ENCODE results near the gene FAHD1.
"Not testable (repeated sequence)": the region's sequence is repeated elsewhere in the genome, so short reads cannot be mapped to it uniquely, and the experiment has no call there.

Gene FAHD1

DNA sequence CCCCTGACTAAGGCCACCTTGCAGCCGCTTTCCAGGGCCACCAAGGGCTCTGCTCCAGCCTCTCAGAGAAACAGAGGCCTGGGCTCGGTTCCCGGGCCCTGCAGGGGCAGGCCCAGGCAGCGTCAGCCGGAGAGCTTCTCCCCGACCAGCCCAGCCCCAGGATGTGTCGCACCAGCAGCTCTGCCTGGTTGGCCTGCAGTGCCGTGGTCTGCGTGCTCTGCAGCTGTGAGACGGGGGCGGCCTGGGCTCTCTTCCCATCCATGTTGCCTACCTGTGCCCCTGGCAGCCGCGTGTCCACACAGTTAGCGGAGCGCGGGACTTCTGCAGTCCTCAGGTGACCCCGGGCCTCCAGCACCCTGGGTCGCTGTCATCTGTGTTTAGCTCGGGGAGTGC is 38.3 kb upstream of the FAHD1 start:
- no peak for DNase-seq (ENCODE audit: low read depth in 2 of 2, low spot score in 1 of 2)

DNA sequence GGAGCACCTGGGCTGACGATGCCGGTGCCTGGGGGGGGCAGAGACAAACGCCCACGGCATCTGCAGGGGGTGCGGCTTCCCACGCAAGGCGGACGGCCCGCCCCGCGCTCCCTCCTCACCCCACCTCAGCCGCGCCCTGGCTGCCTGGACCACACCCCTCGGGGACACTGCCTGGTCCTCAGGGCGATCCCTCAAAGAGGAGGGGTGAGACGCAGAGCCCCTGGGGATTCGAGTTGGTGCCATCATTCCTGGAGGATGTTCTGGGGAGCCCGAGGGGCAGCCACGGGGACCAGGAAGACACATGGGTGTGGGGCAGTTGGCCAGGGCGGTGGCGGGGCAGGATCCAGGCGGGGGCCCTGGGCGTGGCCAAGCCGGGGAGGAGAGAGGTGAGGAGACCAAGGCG is 37.4 kb upstream of the FAHD1 start:
- no peak for DNase-seq (ENCODE audit: low read depth in 2 of 2, low spot score in 1 of 2)

DNA sequence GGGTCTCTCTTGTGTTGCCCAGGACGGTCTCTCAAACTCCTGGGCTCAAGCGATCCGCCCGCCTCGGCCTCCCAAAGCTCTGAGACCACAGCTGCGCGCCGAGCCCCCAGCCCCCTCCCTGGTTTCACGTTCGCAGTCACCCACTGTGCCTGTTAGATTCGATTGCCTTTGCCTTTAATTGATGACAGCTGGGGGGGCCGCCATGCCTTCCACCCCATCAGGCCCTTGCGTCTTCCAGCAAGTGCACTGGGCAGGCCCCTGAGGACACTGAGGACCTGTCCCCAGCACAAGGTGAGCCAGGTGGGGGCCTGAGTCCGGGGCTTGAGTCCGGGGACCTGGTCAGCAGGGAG is 36.8 kb upstream of the FAHD1 start:
- no peak for DNase-seq (ENCODE audit: low read depth in 2 of 2, low spot score in 1 of 2)

DNA sequence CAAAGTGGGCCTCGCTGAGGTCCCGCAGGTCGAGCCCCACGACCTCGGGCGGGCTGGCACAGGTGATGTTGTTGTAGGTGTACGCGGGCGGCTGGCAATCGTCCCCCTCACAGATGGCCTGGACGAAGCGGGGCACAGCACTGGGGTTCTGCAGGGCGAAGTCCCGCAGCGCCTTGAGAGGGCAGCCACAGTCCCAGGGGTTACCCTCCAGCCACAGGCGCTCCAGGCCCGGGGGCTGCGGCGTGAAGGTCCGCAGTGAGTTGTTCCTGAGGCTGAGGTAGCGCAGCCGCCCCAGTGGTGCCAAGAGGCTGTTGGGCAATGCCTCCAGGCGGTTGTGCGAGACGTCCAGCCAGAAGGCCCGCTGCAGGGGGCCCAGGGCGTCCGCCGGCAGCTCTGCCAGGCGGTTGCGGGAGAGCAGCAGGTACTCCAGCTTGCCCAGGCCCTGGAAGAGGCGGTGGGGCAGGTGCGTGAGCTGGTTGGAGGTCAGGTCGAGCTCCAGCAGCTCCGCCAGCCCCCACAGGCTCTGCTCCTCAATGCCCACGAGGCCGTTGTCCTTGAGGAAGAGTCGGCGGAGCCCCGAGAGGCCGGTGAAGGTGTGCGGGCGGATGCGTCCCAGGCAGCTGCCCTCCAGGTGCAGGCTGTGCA is 36.3 kb upstream of the FAHD1 start:
- no peak for DNase-seq (ENCODE audit: low read depth in 2 of 2, low spot score in 1 of 2)

DNA sequence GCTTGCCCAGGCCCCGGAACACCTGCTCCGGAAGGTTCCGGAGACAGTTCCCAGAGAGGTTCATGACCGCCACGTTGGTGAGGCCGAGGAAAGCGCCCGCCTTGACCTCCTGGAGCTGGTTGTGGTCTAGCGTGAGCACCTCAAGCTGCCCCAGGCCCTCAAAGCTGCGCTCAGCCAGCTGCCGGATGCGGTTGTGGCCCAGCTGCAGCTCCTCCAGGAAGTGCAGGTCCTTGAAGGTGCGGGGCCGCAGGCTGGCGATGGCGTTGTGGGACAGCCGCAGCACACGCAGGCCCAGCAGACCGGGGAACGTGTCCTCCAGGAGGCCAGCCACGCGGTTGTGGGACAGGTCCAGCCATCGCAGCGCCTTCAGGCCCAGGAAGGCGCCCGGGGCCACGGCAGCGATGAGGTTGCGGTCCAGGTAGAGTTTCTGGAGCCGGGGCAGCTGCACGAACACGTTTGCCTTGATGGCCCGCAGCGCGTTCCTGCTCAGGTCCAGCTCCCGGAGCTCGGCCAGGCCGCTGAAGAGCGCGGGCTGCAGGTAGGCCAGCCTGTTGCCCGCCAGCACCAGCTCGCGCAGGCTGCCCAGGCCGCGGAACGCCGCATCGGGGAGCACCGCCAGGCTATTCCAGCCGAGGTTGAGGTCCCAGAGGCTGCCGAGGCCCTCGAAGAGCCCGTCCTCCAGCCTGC is 35.6 kb upstream of the FAHD1 start:
- DNase-seq (ENCODE audit: low read depth in 2 of 2, low spot score in 1 of 2): no peak

DNA sequence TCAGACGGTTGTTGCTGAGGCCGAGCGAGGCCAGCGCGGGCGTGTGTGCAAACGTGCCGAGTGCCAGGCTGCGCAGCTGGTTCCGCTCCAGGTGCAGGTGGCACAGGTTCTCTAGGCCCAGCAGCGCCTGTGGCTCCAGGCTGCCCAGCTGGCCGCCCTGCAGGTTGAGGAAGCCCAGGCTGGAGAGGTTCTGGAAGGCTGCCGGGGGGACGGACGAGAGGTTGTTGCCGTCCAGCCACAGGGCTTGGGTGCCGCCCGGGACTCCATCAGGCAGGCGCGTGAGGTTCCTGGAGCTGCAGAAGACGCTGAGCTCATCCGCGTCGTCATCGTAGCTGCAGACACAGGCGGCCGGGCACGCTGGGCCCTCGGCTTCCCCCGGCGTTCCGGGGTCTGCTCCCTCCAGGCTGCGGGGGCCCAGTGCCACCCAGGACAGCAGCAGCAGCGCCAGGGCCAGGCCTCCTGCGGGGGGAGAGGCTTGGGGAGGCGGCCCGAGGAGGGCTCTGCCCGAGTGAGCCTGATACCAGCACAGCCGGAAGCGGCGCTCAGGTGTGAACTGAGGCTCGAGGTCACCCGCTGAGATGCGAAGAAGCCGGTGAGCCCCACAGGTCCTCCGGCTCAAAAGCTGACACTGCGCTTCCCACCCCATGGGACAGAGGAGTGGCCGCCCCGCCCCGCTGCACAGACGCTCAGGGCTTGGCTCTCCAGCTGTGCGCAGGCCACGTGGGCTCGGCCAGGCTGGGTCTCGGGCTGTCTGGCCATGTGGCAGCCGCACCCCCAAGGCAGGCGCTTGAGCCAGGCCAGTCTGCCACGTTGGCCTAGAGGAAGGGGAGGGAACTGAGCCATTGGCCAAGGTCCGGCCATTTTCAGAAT is 34.8 kb upstream of the FAHD1 start:
- no peak for DNase-seq (ENCODE audit: low read depth in 2 of 2, low spot score in 1 of 2)

DNA sequence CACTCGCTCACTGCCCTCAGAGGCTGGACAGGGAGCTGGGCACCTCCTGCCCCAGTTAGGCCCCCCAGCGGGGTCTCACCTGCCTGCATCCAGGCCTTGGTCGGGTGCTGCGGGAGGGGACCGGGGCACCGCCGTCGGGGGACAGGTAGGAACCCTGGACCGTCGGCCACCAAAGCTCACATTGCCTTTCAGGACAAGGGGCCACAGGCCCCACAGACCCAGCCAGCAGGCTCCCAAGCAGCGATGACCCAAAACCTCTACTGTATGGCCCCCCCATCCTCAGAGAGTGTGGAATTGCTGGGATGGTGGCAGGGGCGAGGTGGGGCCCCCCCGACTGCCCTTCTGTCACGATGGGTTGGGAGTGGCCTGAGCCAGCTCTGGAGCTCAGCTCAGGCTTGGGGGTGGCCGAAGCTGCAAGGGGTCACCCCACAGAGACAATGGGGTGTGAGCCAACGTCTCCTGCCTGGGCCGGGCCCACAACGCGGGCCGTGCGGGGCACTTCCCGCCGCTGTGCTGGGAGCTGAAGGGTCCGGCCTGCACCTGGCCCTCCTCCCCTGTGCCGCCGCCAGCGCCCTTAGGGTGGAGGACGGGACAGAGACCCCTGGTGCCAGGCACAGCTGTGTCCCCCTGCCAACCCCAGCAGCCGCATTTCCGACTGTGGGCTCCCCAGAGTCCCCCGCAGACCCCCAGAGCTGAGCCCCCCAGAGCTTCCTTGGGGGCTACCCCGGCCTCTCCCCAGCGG is 34.0 kb upstream of the FAHD1 start:
- no peak for DNase-seq (ENCODE audit: low read depth in 2 of 2, low spot score in 1 of 2)

DNA sequence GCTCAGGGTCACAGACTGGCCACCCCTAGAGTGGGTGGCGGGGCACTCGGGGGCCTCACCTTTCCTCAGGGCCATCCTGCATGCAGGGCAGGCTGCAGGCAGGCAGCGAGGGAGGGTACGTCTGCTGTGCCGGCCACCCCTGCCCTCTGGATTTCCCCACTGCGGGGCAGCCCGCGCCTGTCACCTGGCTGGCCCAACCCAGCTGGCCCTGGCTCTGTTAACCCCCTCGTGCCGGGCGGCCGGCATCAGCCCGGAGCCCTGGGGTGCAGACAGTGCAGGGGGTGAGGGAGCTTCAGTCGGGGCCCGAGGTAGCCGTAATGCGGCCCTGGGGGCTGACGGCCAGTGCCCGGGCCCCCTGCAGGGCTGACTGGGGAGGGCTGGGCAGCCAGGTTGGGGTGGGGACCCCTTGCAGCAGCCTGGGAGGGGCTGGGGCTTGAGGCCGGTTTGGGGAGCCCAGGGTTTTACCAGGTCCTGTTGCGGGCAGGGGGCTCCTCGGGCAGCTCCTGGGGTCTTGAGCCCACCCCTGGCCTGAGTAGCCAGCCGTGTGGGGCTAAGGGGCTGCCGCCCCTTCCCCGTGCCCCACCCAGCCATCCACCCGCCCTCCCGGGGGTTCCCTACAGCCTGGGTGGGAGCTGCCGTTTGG is 33.3 kb upstream of the FAHD1 start, which contains the start of gene IGFALS:
TSS of gene IGFALS (minus strand) at position 128 of the 643 bp plus-strand sequence. CDS start at position 75, 53 bp downstream.
- DNase-seq (ENCODE audit: low read depth in 2 of 2, low spot score in 1 of 2): no peak

DNA sequence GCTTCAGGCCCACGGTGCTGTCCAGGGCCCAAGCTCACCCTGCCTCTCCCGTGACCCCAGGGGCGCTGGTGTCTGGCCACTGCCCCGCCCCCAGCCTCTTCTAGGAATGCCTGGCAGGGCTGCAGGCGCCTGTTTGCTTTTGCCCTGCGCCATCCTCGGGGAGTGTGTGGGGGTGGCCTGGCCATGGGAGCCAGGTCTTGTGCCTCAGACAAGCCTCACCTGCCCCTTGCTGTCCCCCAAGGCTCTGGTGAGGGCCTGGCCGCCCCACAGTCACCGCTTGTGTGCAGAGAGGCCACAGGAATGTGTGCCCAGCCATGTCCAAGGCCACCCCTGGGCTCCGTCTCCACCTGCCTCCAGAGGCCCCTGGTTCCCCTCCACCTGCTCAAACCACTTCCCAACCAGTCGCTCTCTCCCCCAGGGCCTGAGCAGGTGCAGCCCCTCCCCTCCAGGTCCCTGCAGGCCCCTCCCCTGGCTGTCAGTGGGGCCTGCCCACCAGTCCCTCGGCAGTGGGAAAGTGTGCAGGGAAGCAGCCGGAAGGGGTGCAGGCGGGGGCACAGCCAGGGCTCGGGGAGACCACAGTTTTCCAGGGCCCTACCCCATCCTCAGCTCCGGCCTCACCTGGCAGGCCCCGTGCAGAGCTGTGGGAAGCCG is 32.7 kb upstream of the FAHD1 start:
- DNase-seq (ENCODE audit: low read depth in 2 of 2, low spot score in 1 of 2): no peak

DNA sequence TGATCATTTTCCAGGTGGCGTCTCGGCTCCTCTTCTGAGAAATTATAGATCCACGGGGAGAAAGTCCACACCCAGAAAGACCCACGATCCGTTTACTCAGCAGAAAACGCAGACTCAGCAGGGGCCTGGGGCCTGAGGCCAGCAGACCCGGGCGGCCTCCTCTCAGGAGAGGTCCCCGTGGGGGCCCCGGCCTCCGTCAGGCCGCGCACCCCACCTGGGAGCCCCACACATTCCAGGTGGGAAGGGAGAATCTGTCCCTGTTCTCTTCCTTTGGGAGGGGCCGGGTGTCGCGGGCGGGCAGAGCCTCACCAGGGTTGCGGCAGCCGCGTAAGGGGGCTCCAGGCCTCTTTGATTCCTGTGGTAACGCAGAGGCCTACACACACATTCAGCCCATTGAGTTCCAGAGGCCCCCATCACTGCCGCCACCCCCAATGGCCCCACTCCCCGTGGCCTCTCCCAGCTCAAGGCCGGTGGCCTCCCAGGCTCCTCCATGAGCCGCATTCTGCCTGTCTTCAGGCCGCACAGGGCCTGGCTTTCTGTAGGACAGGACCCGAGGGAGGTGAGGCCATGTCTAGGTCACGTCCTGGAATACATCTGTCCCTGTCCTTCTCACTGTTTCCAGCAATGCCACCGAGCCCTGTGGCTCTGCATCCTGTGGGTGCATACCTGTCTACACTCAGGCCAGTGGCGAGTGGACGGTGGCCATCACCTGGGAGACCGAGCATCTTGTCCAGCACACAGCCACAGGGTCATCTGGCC is 31.9 kb upstream of the FAHD1 start:
- no peak for DNase-seq (ENCODE audit: low read depth in 2 of 2, low spot score in 1 of 2)

DNA sequence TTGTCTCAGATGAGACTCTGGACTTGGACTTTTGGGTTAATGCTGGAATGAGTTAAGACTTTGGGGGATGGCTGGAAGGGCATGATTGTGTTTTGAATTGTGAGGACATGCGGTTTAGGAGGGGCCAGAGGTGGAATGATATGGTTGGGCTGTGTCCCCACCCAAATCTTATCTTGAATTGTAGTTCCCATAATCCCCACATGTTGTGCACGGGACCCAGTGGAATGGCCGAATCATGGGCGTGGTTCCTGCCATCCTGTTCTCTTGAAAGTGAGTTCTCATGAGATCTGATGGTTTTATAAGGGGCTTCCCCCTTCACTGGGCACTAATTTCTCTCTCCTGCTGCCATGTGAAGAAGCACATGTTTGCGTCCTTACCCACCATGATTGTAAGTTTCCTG is 27.7 kb upstream of the FAHD1 start:
- DNase-seq (ENCODE audit: low read depth in 2 of 2, low spot score in 1 of 2): not testable (repeated sequence)

DNA sequence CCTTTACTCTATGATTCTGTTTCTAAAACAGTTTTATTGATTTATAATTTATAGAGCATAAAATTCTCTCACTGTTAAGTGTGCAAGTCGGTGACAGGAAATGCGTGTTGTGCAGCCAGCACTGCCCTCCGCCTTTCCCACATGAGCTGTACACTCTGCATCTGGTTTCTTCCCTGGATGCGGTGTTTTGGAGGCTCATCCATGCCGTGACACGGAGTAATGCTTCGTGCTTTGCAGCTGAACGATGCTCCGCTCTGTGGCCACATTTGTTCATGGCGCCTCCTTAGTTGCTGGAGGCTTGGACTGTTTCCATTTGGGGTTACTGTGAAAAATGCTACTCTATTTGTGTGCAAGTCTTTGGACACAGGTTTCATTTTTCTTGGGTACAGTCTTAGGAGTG is 26.3 kb upstream of the FAHD1 start:
- DNase-seq (ENCODE audit: low read depth in 2 of 2, low spot score in 1 of 2): no peak

DNA sequence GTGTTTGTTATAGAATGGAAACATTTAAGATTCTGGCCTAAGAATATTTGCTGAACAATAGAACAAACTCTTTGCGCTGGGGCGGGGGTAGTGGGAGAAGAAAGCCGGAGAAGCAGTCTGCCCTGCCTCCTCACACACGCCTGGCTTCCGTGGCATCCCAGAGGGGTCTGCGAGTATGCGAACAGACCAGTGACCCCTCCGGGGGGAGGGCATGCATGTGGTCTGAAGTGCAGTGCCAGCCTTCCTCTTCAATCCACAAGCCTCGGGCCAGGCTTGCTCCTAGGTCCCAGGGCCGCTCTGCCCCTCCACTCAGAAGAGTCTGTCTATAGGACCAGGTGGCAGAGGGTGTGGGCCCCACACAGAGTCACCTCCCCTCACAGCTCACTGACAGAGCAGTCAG is 19.4 kb upstream of the FAHD1 start:
- DNase-seq (ENCODE audit: low read depth in 2 of 2, low spot score in 1 of 2): no peak

DNA sequence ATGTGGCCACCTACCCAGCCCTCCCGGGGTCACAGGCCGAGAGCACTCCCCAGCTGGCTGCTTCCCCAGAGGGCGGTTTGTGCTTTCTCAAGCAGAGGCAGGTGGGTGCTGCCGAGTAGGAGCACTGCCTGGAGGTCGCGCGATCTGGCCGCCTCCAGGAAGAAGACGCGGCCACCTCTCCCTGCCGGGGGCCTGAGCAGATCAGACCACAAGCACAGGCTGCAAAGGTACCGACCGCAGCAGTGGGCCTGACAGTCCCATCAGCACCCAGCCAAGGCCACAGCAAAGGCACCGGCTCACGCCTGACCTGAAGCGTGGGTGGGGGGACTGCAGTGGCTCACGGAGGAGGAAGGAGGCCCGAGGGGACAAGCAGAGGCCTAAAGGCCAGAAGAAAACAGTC is 18.3 kb upstream of the FAHD1 start:
- no peak for DNase-seq (ENCODE audit: low read depth in 2 of 2, low spot score in 1 of 2)

DNA sequence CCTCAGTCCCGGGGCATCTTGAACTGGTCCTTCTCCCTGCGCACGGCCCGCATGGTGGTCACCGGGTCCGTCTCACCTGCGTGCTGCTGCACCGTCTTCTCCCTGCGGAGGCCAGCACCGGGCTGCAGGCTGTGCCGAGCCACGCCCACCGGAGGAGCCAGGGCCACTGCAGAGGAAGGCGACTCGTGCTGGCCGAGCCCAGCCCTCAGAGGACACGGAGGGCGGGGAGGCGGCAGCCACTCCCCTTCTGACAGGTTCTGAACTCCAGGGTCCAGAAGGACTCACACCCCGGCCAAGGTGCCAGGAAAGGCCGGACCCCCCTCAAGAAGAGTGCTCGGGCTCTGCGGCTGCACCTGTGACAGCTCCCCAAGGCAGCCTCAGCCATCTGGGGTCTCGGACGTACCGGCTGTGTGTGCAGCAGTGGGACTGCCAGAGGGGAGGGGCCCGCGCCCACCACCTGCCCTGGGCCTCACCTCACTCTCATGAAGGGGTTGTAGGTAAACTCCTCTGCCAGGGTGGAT is 17.7 kb upstream of the FAHD1 start:
- DNase-seq (ENCODE audit: low read depth in 2 of 2, low spot score in 1 of 2): no peak

DNA sequence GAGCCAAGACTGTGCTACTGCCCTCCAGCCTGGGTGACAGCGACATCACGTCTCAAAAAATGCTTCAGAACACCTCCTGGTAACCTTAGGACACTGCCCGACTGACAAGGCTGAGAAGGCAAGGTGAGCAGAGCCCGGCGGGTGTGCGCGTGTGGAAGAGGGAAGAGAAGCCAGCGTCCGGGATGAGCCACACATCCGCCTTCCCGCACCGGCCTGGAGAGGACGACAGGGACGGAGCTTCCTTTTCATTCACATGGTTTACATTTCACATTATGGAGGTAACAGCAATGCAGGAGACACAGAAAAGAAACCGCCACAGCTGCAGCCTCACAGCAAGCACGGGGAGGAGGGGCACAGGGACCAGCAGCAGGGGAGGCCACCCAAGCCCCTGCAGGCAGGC is 16.9 kb upstream of the FAHD1 start:
- no peak for DNase-seq (ENCODE audit: low read depth in 2 of 2, low spot score in 1 of 2)

DNA sequence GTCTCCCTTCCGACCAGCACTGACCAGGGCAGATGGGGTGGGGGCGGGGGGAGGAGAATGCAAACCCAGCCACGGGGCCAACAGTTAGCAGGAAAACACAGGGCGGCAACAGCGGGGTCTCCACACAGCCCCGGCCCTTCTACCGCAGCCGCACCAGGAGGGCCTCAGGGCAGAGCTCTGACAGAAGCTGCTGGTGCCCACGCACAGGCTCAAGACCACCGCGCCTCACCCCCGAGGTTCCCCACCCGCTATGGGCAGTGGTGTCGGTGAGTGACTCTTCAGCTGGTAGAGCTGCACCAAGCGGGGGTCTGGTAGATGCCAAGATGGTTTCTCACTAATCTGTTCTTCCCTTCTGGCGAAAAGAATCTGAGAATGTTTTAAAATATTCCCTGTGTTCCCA is 16.5 kb upstream of the FAHD1 start:
- no peak for DNase-seq (ENCODE audit: low read depth in 2 of 2, low spot score in 1 of 2)

DNA sequence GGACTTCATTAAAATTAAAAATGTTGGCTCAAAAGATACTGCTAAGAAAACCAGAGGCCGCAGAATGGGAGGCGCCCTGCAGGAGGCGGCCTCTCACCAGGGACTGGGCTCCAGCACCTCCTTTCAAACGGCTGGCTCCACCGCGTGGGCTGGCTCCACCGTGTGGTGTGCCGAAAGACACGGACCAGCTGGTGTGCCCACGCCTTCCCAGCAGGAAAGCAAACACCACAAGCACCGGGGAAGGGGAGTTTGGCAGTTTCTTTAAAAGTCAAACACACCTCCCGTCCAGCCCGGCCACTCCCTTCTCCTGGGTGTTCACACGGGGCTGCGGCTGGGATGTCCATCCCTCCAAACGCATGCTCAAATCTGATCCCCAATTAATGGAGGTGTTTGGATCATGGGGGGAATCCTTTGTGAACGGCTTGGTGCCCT is 14.3 kb upstream of the FAHD1 start:
- no peak for DNase-seq (ENCODE audit: low read depth in 2 of 2, low spot score in 1 of 2)

DNA sequence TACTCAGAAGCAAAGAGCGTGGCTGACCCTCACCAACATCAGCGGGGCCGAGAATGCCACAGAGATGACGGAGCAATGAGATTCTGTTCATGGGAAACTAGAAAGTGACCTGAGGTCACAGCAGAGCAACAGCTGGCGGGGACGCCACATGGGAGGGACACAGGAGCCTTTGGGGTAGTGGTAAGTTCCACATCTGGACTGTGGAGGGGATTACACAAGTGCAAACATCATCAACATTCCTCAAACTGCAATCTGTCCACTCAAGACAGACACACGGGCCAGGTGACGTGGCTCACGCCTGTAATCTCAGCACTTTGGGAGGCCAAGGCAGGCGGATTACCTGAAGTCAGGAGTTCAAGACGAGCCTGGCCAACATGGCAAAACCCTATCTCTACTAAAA is 11.5 kb upstream of the FAHD1 start:
- no peak for DNase-seq (ENCODE audit: low read depth in 2 of 2, low spot score in 1 of 2)
